T-helper 2 cell treated with Interferon-gamma antibody and Interleukin-4, amounts not matched to agents 100 ng/mL and 5 ng/mL, for 36 hours (primary cell): ENCODE measurements around the gene IFT80. TPM values are rescaled to one million over a fixed set of nuclear protein-coding genes. Genes with fewer than 3 reads are reported as not detected.

ENCODE experiments used
- intact Hi-C: fragments of 100-400 bp; cut with micrococcal nuclease; formaldehyde crosslinking; loops from one replicate; pipeline ENCODE4 v1.15.1; 2023
- total RNA-seq: library from RNA; stranded (reverse); gene quantifications from 2 replicates; pipeline ENCODE4 v1.2.3, GENCODE V29; 2022

Gene IFT80
- total RNA-seq, 1 donor from 2014 or later, result 25.7 TPM

DNA sequence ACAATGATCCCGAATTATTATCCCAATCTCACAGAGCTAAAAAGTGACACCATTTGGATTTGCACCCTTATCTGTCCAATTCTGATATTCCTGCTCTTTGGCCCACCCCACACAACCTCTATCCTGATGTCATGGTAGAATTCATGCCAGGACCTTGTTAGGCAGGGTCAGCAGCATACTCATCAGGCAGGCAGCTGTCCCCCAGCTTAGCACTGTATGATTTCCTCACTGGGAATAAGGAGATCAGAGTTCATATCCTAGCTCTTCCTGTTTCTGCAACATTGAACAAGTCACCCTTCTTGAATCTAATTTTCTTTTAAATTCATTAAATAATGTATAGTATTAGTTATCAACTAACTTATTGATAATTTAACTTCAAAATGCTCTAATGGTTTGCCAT, 185.8 kb downstream of the IFT80 start:
- intact Hi-C loops, result no loop called here

DNA sequence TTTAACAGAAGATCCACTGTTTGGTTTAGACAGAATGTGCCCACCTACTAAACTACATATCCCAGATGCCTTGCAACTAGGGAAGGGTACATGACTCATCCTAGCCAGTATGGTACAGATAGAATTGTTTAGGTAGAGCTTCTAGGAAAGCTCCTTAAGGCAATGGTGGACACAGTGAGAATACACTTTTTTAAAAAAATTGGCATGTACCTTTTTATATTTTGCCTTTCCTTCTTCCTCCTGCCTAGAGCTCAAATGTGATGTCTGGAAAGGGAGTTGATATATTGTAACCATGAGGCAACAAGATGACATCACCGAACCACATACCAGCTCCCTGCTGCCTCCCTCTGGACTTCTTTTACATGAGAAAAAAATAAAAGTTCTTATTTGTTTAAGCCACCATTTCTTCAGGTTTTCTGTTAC, 188.2 kb downstream of the IFT80 start:
- intact Hi-C loops, result loop anchor here (1.0 kb wide), 1 partner anchor 179 kb away; no protein-coding TSS in a partner anchor

DNA sequence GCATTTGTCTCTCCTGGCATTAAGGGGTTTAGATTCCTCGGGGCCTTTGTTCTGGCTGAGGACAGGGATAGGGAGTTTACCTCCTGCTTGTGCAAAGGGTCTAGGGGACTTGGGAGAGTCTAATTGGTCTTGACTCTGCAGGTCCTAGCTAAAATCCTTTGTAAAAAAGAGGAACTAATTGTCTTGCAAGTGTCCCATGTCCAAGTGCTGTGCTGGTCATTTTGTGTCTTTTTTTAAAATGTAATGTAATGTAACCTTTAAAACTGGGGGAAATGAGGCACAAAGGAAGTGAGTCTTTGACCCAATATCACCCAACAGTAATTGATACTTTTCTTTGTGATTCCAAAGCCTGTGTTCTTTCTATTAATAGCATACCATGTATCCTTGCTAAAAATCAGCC, 188.7 kb downstream of the IFT80 start:
- intact Hi-C loops, result no loop called here

Other genes with a start within 250 kb of the IFT80 start
- 0.14 and 0.16 TPM in 2 replicates for gene C3orf80, start 173.8 kb downstream of the IFT80 start, total RNA-seq
- gene SMC4, start 425 bp upstream of the IFT80 start, total RNA-seq, result 290 TPM in 2 replicates
- gene TRIM59, start 50.6 kb upstream of the IFT80 start, total RNA-seq, result 50.6 and 51.7 TPM in 2 replicates
- 42.9 and 52.9 TPM in 2 replicates for gene KPNA4, start 166.3 kb upstream of the IFT80 start, total RNA-seq